Measurements from ENCODE around the gene ADGRD1.
"Not testable (repeated sequence)": the region's sequence is repeated elsewhere in the genome, so short reads cannot be mapped to it uniquely, and the experiment has no call there.

ADGRD1 gene

GRCh38 chr12:130993759-130994670 lies 40.3 kb downstream of the ADGRD1 start:
- no peak for TF ChIP-seq ZNF274 (IDR thresholded peaks at IDR 0.05; ENCODE audit: low read depth, low read length)
- no peak overlapping the region for H3K4me3 ChIP-seq (ENCODE audit: low read length)

- H3K4me3 ChIP-seq (ENCODE audit: low read length) = no peak overlapping the region
- TF ChIP-seq ZNF274 (IDR thresholded peaks at IDR 0.05; ENCODE audit: low read depth, low read length) = no peak
These were observed 41.2 kb downstream of the ADGRD1 start for GRCh38 chr12:130994821-130995375.

- not testable (repeated sequence) for H3K4me3 ChIP-seq (ENCODE audit: low read length)
These were observed 41.8 kb downstream of the ADGRD1 start for GRCh38 chr12:130995386-130995969.

GRCh38 chr12:130998136-130998535 lies 44.4 kb downstream of the ADGRD1 start:
- no peak overlapping the region for H3K4me3 ChIP-seq (ENCODE audit: low read length)
- no peak for TF ChIP-seq ZNF274 (IDR thresholded peaks at IDR 0.05; ENCODE audit: low read depth, low read length)

GRCh38 chr12:131000000-131000486 lies 46.3 kb downstream of the ADGRD1 start:
- no peak overlapping the region for H3K4me3 ChIP-seq (ENCODE audit: low read length)
- TF ChIP-seq ZNF274 (IDR thresholded peaks at IDR 0.05; ENCODE audit: low read depth, low read length) = no peak

- TF ChIP-seq ZNF274 (IDR thresholded peaks at IDR 0.05; ENCODE audit: low read depth, low read length) = no peak
- H3K4me3 ChIP-seq (ENCODE audit: low read length) = no peak overlapping the region
These were observed 47.8 kb downstream of the ADGRD1 start for GRCh38 chr12:131001493-131001892.

- no peak overlapping the region for H3K4me3 ChIP-seq (ENCODE audit: low read length)
- TF ChIP-seq ZNF274 (IDR thresholded peaks at IDR 0.05; ENCODE audit: low read depth, low read length) = no peak
These were observed 48.5 kb downstream of the ADGRD1 start for GRCh38 chr12:131002216-131002631.

GRCh38 chr12:131003036-131003715 lies 49.5 kb downstream of the ADGRD1 start:
- H3K4me3 ChIP-seq (ENCODE audit: low read length) = no peak overlapping the region; the same call in 1 of the 2 replicates
- TF ChIP-seq ZNF274 (IDR thresholded peaks at IDR 0.05; ENCODE audit: low read depth, low read length) = no peak

- peak overlapping the region; percentile 9; the same call in 1 of the 2 replicates for H3K4me3 ChIP-seq (ENCODE audit: low read length)
- TF ChIP-seq ZNF274 (IDR thresholded peaks at IDR 0.05; ENCODE audit: low read depth, low read length) = no peak
These were observed 50.0 kb downstream of the ADGRD1 start for GRCh38 chr12:131003716-131004045.

- no peak for TF ChIP-seq ZNF274 (IDR thresholded peaks at IDR 0.05; ENCODE audit: low read depth, low read length)
- H3K4me3 ChIP-seq (ENCODE audit: low read length) = peak overlapping the region; percentile 9; the same call in 1 of the 2 replicates
These were observed 50.5 kb downstream of the ADGRD1 start for GRCh38 chr12:131004166-131004565.

GRCh38 chr12:131005161-131006035 lies 51.7 kb downstream of the ADGRD1 start:
- H3K4me3 ChIP-seq (ENCODE audit: low read length) = no peak overlapping the region
- TF ChIP-seq ZNF274 (IDR thresholded peaks at IDR 0.05; ENCODE audit: low read depth, low read length) = no peak

GRCh38 chr12:131006036-131006735 lies 52.5 kb downstream of the ADGRD1 start:
- no peak for TF ChIP-seq ZNF274 (IDR thresholded peaks at IDR 0.05; ENCODE audit: low read depth, low read length)
- no peak overlapping the region for H3K4me3 ChIP-seq (ENCODE audit: low read length)
